GM10847 (cell line): ENCODE measurements around the gene LRRC49.

Source experiments
- POLR2A ChIP-seq: IDR thresholded peaks from 2 replicates; pipeline ENCODE4 v1.6.1; 2011; ENCODE audit not compliant: insufficient read length; ENCODE audit errors: extremely low read depth

LRRC49 gene

DNA sequence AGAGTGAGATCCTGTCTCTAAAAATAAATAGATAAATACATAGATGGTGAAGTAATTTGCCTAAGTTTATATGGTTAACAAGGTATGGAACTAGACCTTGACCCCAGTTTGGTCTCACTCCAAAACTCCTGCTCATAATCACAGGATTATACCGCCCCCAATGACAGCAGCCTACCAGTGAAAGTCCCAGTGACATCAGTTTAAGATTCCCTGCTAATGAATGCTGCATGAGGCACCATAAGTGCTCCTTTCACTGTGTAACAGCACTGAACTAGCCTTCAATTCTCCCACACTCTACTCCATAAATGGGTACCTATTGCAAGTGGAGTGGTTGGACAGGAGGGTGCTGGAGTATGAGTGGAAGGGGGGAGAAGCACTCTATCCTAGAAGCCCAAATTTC is 199.0 kb downstream of the LRRC49 start:
- no peak for TF ChIP-seq POLR2A

DNA sequence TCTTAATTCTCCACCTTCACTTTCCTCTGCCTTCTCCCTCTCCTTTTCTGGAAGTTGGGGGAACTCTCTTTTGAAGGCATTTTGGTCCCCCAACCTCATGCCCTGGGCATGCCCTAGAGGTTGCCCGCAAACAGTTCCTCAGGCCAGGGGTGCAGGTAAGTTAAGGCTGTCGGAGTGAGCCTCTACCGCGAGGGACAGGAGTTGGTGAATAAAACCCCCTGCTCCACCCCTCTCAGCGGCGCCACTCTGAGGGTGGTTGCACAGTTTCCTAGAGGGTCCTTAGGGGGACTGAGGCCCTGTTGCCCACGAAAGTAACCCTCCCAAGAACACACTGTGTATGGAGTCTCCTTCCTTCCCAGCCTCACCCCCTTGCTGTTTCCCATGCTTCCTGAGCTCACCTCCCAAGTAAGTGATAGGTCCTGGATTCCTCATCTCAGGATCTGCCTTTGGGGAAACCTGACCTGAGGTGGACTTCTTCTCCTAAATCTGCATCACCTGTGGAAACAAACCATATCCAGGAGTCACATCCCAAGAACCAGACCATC is 199.5 kb downstream of the LRRC49 start:
- no peak for TF ChIP-seq POLR2A

DNA sequence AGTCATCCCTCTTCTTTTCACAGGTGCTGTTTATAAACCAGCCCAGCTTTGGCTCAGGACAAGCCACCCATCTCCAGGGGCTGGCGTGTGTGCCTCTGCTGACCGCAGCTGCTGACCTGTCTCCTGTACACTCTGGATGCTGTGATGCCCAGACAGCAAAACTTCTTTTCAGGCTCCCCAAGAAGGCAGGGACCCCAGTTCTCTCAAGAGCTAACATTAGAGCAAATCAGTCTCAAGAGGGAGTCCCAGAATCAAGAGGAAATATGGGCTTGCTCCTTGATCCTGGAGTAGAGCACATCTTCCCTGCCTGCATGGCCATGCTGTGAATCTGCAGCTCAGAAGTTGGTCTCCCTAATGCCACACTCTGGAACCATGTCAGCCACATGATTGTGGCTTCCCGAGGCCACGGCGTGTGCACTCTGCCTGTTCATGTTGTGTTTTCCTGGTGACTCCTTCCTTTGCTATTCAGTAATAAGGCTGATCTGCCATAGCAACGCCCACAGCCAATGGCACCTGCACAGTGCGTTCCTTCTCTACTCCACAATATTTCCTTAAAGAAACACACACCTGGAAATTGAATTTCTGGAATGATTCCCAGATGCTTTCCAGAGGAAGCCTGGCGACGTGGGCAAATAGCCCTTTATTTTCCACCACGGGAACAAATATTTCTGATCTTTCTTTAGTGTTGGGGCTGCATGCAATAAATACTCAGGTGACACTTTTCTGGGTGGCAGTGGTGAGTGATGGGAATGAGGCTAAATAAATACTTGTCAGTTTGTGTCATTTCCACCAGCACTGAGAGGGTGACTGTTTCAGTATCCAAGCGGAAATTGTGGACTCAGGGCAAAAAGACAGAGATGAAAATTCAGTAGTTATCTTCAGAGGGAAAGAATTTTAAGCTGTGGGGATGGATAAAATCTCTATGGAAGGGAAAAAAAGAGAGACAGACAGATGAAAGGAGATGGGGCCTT is 200.7 kb downstream of the LRRC49 start:
- TF ChIP-seq POLR2A: no peak

DNA sequence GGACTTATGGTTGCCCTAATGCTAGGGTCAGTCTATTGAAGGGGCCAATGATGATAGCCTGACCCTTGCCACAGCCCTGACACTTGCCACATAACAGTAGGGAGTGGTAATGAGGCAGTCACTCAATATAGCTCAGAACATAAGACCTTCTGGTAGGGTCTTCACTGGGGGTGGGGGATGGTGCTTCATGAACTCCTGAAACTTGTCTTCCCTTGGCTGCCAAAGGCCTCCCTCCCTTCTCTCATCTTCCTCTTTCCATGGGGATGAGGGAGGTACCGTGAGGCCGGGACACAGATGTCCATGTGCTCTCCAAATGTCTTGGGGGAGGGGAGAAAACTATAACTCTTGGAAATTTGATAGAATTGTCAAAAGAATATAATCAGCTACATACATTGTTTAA is 201.5 kb downstream of the LRRC49 start:
- no peak for TF ChIP-seq POLR2A

DNA sequence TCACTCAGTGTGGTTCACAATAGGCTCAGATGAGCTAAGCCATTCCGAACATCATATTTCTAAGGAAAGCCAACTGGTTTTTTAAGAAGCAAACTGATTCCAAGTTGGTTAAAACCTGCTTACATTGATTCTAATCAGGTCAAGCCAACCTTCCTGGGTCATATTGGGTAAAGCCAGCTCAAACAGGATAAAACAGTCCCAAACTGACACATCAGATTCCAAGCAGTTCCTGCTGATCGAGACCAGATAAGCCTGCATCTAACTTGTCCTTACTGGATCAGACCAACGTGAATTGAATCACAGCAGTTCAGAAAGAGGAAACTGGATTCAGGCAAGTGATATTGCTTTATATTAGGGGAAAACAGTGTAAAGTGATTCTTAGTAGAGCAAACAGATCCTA is 204.1 kb downstream of the LRRC49 start:
- no peak for TF ChIP-seq POLR2A

DNA sequence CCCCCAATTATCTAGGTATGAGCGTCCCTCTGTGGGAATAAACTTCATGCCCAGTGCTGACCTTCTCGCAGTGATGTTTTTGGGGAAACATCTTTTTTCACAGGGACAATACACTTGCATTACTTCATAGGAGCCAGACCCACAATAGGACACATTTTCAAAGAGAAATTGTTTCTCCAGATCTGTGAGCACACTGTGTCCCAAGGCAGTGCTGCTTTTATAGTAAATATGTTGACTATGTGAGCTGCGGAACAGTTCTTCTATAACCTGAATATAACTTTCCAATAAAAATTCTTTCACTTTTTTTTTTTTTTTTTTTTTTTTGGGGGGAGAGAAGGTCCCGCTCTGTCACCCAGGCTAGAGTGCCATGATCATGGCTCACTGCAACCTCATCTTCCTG is 205.3 kb downstream of the LRRC49 start:
- TF ChIP-seq POLR2A: no peak

DNA sequence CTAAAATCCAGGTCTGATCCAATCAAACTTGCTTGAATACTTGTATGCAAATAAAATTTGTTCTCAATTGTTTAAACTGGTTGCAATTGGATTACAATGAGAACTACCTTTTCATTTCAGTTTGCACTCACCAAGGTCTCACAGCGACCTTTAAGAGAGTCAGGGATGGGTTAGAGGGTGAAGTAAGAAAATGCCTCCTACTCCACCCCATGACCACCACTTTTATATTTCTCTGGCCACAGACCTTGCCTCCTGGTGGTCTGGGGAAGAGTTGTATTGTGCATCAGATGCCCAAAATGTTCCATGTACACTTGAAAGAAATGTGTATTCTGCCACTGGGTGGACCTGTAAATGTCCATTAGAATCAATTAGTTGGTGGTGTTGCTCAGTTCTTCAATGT is 206.3 kb downstream of the LRRC49 start:
- no peak for TF ChIP-seq POLR2A
